Activated CD8-positive, alpha-beta memory T cell treated with anti-CD3 and anti-CD28 coated beads, Interleukin-2, amount 10 ng/mL, durations not matched to agents 7 days and 5 days (primary cell): Measurements from ENCODE around the gene RBMS1. TPM values are rescaled to one million over a fixed set of nuclear protein-coding genes. Genes with fewer than 3 reads are reported as not detected.

Experiments used
- ATAC-seq: fragments of 150-1000 bp; cut with Tn5 transposase; one replicate; pipeline ENCODE4 v1.10.0; 2021; ENCODE audit warnings: moderate library complexity
- CTCF ChIA-PET: fragments of 350-600 bp; sonication (Branson Sonifier 250); formaldehyde crosslinking; loops from one replicate; lab custom pipeline; 2021; ENCODE audit warnings: antibody characterized with exemption; lab: Charles Lee
- DNase-seq: peaks from one replicate; pipeline ENCODE4 v3.0.0-alpha.2; 2020
- H3K27ac Mint-ChIP-seq: one replicate; pipeline ENCODE4 v1.8.0; 2021; ENCODE audit warnings: mild to moderate bottlenecking, mixed read lengths
- H3K27me3 Mint-ChIP-seq: one replicate; pipeline ENCODE4 v1.8.0; 2021; ENCODE audit warnings: mixed read lengths
- H3K36me3 Mint-ChIP-seq: one replicate; pipeline ENCODE4 v1.8.0; 2021; ENCODE audit warnings: mild to moderate bottlenecking, mixed read lengths
- H3K4me1 Mint-ChIP-seq: one replicate; pipeline ENCODE4 v1.8.0; 2021; ENCODE audit warnings: mixed read lengths
- H3K4me3 Mint-ChIP-seq: one replicate; pipeline ENCODE4 v1.8.0; 2021; ENCODE audit warnings: mild to moderate bottlenecking, moderate library complexity, mixed read lengths
- H3K9me3 Mint-ChIP-seq: one replicate; pipeline ENCODE4 v1.8.0; 2022; ENCODE audit warnings: low read depth, mixed read lengths
- total RNA-seq, 2 experiments: library from RNA; stranded (reverse); gene quantifications; one replicate each; pipeline ENCODE4 v1.2.3, GENCODE V29; 2021

Gene RBMS1
- total RNA-seq, 2 experiments from 2014 or later: 41.8 to 54.9 TPM

GRCh38 chr2:160277151-160277550 lies 216.5 kb downstream of the RBMS1 start:
- no peak overlapping the region for H3K27ac Mint-ChIP-seq
- no peaks in the 10 kb centered on the region for H3K27me3 Mint-ChIP-seq
- H3K36me3 Mint-ChIP-seq: peaks cover 65% of the 10 kb centered on the region
- no peak for DNase-seq
- H3K4me3 Mint-ChIP-seq: no peak overlapping the region
- H3K4me1 Mint-ChIP-seq: peaks cover 15% of the 10 kb centered on the region
- ATAC-seq: no peak
- CTCF ChIA-PET: no interaction called here
- no peaks in the 10 kb centered on the region for H3K9me3 Mint-ChIP-seq

GRCh38 chr2:160275656-160276055 lies 218.0 kb downstream of the RBMS1 start:
- Mint-ChIP-seq H3K9me3 (no peaks in the 10 kb centered on the region), H3K27me3 (no peaks in the 10 kb centered on the region), H3K4me3 (no peak overlapping the region), H3K27ac (no peak overlapping the region), H3K4me1 (peaks cover 13% of the 10 kb centered on the region), H3K36me3 (peaks cover 68% of the 10 kb centered on the region)
- CTCF ChIA-PET: interaction anchor here (1.3 kb wide), 1 partner anchor 17 kb away, joined by 3 read pairs; no protein-coding TSS in a partner anchor
- ATAC-seq (no peak), DNase-seq (no peak)

GRCh38 chr2:160271171-160272086 lies 222.2 kb downstream of the RBMS1 start:
- no peak for DNase-seq
- no peaks in the 10 kb centered on the region for H3K9me3 Mint-ChIP-seq
- CTCF ChIA-PET: interaction anchor here (0.5 to 2.2 kb wide), 7 partner anchors 11 to 793 kb away, joined by 3 to 8 read pairs (median 4); no protein-coding TSS in a partner anchor
- peaks cover 33% of the 10 kb centered on the region for H3K36me3 Mint-ChIP-seq
- H3K27me3 Mint-ChIP-seq: peaks cover 7% of the 10 kb centered on the region
- no peak for ATAC-seq
- no peak overlapping the region for H3K4me3 Mint-ChIP-seq
- H3K27ac Mint-ChIP-seq: no peak overlapping the region
- peaks cover 23% of the 10 kb centered on the region for H3K4me1 Mint-ChIP-seq

- Mint-ChIP-seq H3K4me3 (no peak overlapping the region), H3K36me3 (peaks cover 28% of the 10 kb centered on the region), H3K27me3 (peaks cover 7% of the 10 kb centered on the region), H3K4me1 (peaks cover 31% of the 10 kb centered on the region), H3K27ac (no peak overlapping the region), H3K9me3 (no peaks in the 10 kb centered on the region)
- DNase-seq (no peak), ATAC-seq (no peak)
- CTCF ChIA-PET: interaction anchor here (0.8 to 2.2 kb wide), 19 partner anchors 10 to 793 kb away, joined by 3 to 8 read pairs (median 3); no protein-coding TSS in a partner anchor
Measured at GRCh38 chr2:160270571-160271113, 223.0 kb downstream of the RBMS1 start.

- Mint-ChIP-seq H3K9me3 (no peaks in the 10 kb centered on the region), H3K27ac (peak overlapping the region; percentile 46), H3K4me1 (peaks cover 37% of the 10 kb centered on the region), H3K4me3 (peak overlapping the region; percentile 69), H3K36me3 (peaks cover 24% of the 10 kb centered on the region), H3K27me3 (peaks cover 7% of the 10 kb centered on the region)
- CTCF ChIA-PET: interaction anchor here (0.8 to 2.2 kb wide), 21 partner anchors 9 to 794 kb away, joined by 3 to 8 read pairs (median 3); no protein-coding TSS in a partner anchor
- ATAC-seq (peak; percentile 83), DNase-seq (peak; percentile 76)
Measured at GRCh38 chr2:160269803-160270570, 223.6 kb downstream of the RBMS1 start.

- peak overlapping the region; percentile 69 for H3K4me3 Mint-ChIP-seq
- CTCF ChIA-PET: interaction anchor here (1.0 to 2.2 kb wide), 18 partner anchors 9 to 794 kb away, joined by 3 to 8 read pairs (median 3); no protein-coding TSS in a partner anchor
- peaks cover 7% of the 10 kb centered on the region for H3K27me3 Mint-ChIP-seq
- H3K36me3 Mint-ChIP-seq: peaks cover 21% of the 10 kb centered on the region
- DNase-seq: no peak
- ATAC-seq: peak; percentile 13
- peaks cover 37% of the 10 kb centered on the region for H3K4me1 Mint-ChIP-seq
- H3K9me3 Mint-ChIP-seq: no peaks in the 10 kb centered on the region
- H3K27ac Mint-ChIP-seq: no peak overlapping the region
Measured at GRCh38 chr2:160269365-160269764, 224.2 kb downstream of the RBMS1 start.

- Mint-ChIP-seq H3K4me3 (no peak overlapping the region), H3K27me3 (peaks cover 9% of the 10 kb centered on the region), H3K4me1 (peaks cover 37% of the 10 kb centered on the region), H3K27ac (no peak overlapping the region), H3K36me3 (peaks cover 15% of the 10 kb centered on the region), H3K9me3 (no peaks in the 10 kb centered on the region)
- DNase-seq (no peak), ATAC-seq (no peak)
- CTCF ChIA-PET: no interaction called here
Measured at GRCh38 chr2:160268151-160268781, 225.3 kb downstream of the RBMS1 start.

GRCh38 chr2:160267692-160268091 lies 225.9 kb downstream of the RBMS1 start:
- Mint-ChIP-seq H3K4me1 (peaks cover 37% of the 10 kb centered on the region), H3K9me3 (no peaks in the 10 kb centered on the region), H3K36me3 (peaks cover 15% of the 10 kb centered on the region), H3K27me3 (peaks cover 10% of the 10 kb centered on the region), H3K4me3 (no peak overlapping the region), H3K27ac (no peak overlapping the region)
- CTCF ChIA-PET: no interaction called here
- DNase-seq (no peak), ATAC-seq (no peak)

- ATAC-seq: no peak
- peaks cover 35% of the 10 kb centered on the region for H3K4me1 Mint-ChIP-seq
- no peak for DNase-seq
- H3K4me3 Mint-ChIP-seq: no peak overlapping the region
- CTCF ChIA-PET: no interaction called here
- H3K9me3 Mint-ChIP-seq: no peaks in the 10 kb centered on the region
- peaks cover 10% of the 10 kb centered on the region for H3K27me3 Mint-ChIP-seq
- H3K27ac Mint-ChIP-seq: no peak overlapping the region
- H3K36me3 Mint-ChIP-seq: peaks cover 12% of the 10 kb centered on the region
Measured at GRCh38 chr2:160267022-160267421, 226.6 kb downstream of the RBMS1 start.

GRCh38 chr2:160266037-160266551 lies 227.5 kb downstream of the RBMS1 start:
- Mint-ChIP-seq H3K36me3 (peaks cover 5% of the 10 kb centered on the region), H3K27ac (no peak overlapping the region), H3K9me3 (no peaks in the 10 kb centered on the region), H3K4me3 (no peak overlapping the region), H3K4me1 (peaks cover 35% of the 10 kb centered on the region), H3K27me3 (peaks cover 13% of the 10 kb centered on the region)
- ATAC-seq (no peak), DNase-seq (no peak)
- CTCF ChIA-PET: interaction anchor here (0.9 to 2.0 kb wide), 3 partner anchors 11 to 728 kb away, joined by 3 to 6 read pairs (median 5); no protein-coding TSS in a partner anchor

- ATAC-seq (no peak), DNase-seq (no peak)
- peaks cover 21% of the 10 kb centered on the region for H3K4me1 Mint-ChIP-seq
- H3K27me3 Mint-ChIP-seq: peaks cover 13% of the 10 kb centered on the region
- no peak overlapping the region for H3K4me3 Mint-ChIP-seq
- H3K27ac Mint-ChIP-seq: no peak overlapping the region
- H3K36me3 Mint-ChIP-seq: peaks cover 1% of the 10 kb centered on the region
- H3K9me3 Mint-ChIP-seq: no peaks in the 10 kb centered on the region
- CTCF ChIA-PET: interaction anchor here (2.0 kb wide), 1 partner anchor 730 kb away, joined by 6 read pairs; no protein-coding TSS in a partner anchor
Measured at GRCh38 chr2:160264308-160264707, 229.3 kb downstream of the RBMS1 start.

GRCh38 chr2:160261732-160262131 lies 231.9 kb downstream of the RBMS1 start:
- Mint-ChIP-seq H3K4me1 (peaks cover 15% of the 10 kb centered on the region), H3K4me3 (no peak overlapping the region), H3K27me3 (peaks cover 6% of the 10 kb centered on the region), H3K9me3 (no peaks in the 10 kb centered on the region), H3K36me3 (peaks cover 1% of the 10 kb centered on the region), H3K27ac (no peak overlapping the region)
- DNase-seq: no peak
- no peak for ATAC-seq
- CTCF ChIA-PET: interaction anchor here (2.9 kb wide), 1 partner anchor 9 kb away, joined by 11 read pairs; no protein-coding TSS in a partner anchor
